Stomach smooth muscle (tissue), 2 donors: ENCODE data around the gene TTC7B.

ENCODE experiments used
- H3K27ac ChIP-seq: one replicate; pipeline ENCODE4 v1.7.0; 2013; ENCODE audit warnings: mild to moderate bottlenecking, low read length, inconsistent platforms
- H3K27me3 ChIP-seq, 2 donors: one replicate each; pipeline ENCODE4 v1.7.0; 2013; ENCODE audit warnings: low read length in 2 of 2; ENCODE audit not compliant: insufficient read depth in 2 of 2, control insufficient read depth in 1 of 2
- H3K36me3 ChIP-seq, 2 donors: one replicate each; pipeline ENCODE4 v1.7.0; 2013; ENCODE audit warnings: low read length in 2 of 2; ENCODE audit not compliant: control insufficient read depth in 2 of 2, insufficient read depth in 2 of 2
- H3K4me1 ChIP-seq: one replicate; pipeline ENCODE4 v1.7.0; 2013; ENCODE audit warnings: low read length; ENCODE audit not compliant: control insufficient read depth, insufficient read depth
- H3K4me3 ChIP-seq, 2 donors: one replicate each; pipeline ENCODE4 v1.7.0; 2013; ENCODE audit warnings: low read length in 2 of 2
- H3K9ac ChIP-seq, 2 donors: one replicate each; pipeline ENCODE4 v1.7.0; 2013; ENCODE audit warnings: low read length in 2 of 2, mild to moderate bottlenecking in 1 of 2
- H3K9me3 ChIP-seq, 2 donors: one replicate each; pipeline ENCODE4 v1.7.0; 2013; ENCODE audit warnings: low read length in 2 of 2; ENCODE audit not compliant: control insufficient read depth in 2 of 2
- donor health status: healthy.
- donor health status: Pancreatic carcinoma.

The TTC7B gene

GRCh38 chr14:90658541-90658967 lies 157.7 kb downstream of the TTC7B start:
- H3K9ac ChIP-seq, result no peak overlapping the region
- peaks cover 0 to 7% of the 10 kb centered on the region in 2 donors for H3K36me3 ChIP-seq
- H3K27ac ChIP-seq, result peak overlapping the region; percentile 76
- no peaks in the 10 kb centered on the region for H3K9me3 ChIP-seq
- H3K4me3 ChIP-seq, result no peak overlapping the region
- no peaks in the 10 kb centered on the region for H3K27me3 ChIP-seq
- peaks cover 41% of the 10 kb centered on the region for H3K4me1 ChIP-seq

GRCh38 chr14:90656973-90657372 lies 159.3 kb downstream of the TTC7B start:
- Histone ChIP-seq H3K4me3 (peak overlapping the region in 1 of 2 donors; percentile 8), H3K36me3 (peaks cover 0 to 9% of the 10 kb centered on the region in 2 donors), H3K4me1 (peaks cover 48% of the 10 kb centered on the region), H3K9ac (peak overlapping the region in 1 of 2 donors; percentile 36), H3K27ac (peak overlapping the region; percentile 76), H3K9me3 (no peaks in the 10 kb centered on the region), H3K27me3 (no peaks in the 10 kb centered on the region)

GRCh38 chr14:90655829-90656228 lies 160.4 kb downstream of the TTC7B start:
- Histone ChIP-seq H3K4me3 (no peak overlapping the region), H3K9ac (no peak overlapping the region), H3K27ac (no peak overlapping the region), H3K4me1 (peaks cover 45% of the 10 kb centered on the region), H3K27me3 (no peaks in the 10 kb centered on the region), H3K36me3 (peaks cover 0 to 10% of the 10 kb centered on the region in 2 donors), H3K9me3 (no peaks in the 10 kb centered on the region)

GRCh38 chr14:90654831-90655276 lies 161.4 kb downstream of the TTC7B start:
- Histone ChIP-seq H3K27ac (peak overlapping the region; percentile 32), H3K36me3 (peaks cover 0 to 10% of the 10 kb centered on the region in 2 donors), H3K9ac (peak overlapping the region in 1 of 2 donors; percentile 4)

GRCh38 chr14:90652626-90653025 lies 163.6 kb downstream of the TTC7B start:
- Histone ChIP-seq H3K9me3 (no peaks in the 10 kb centered on the region), H3K36me3 (peaks cover 0 to 7% of the 10 kb centered on the region in 2 donors), H3K4me1 (peaks cover 44% of the 10 kb centered on the region), H3K27me3 (no peaks in the 10 kb centered on the region), H3K9ac (no peak overlapping the region), H3K27ac (peak overlapping the region; percentile 77), H3K4me3 (no peak overlapping the region)

More at GRCh38 chr14:90654831-90655276, 161.4 kb downstream of the TTC7B start:
- Histone ChIP-seq H3K9me3 (no peaks in the 10 kb centered on the region), H3K27me3 (no peaks in the 10 kb centered on the region), H3K4me1 (peaks cover 40% of the 10 kb centered on the region), H3K4me3 (peak overlapping the region in 1 of 2 donors; percentile 15)

- Histone ChIP-seq H3K4me1 (peaks cover 43% of the 10 kb centered on the region), H3K4me3 (no peak overlapping the region), H3K27ac (peak overlapping the region; percentile 77)
Measured at GRCh38 chr14:90651976-90652560, 164.2 kb downstream of the TTC7B start.

GRCh38 chr14:90651271-90651804 lies 164.9 kb downstream of the TTC7B start:
- H3K9ac ChIP-seq, result no peak overlapping the region
- peak overlapping the region; percentile 77 for H3K27ac ChIP-seq
- H3K9me3 ChIP-seq, result no peaks in the 10 kb centered on the region
- peaks cover 0 to 3% of the 10 kb centered on the region in 2 donors for H3K36me3 ChIP-seq
- peaks cover 41% of the 10 kb centered on the region for H3K4me1 ChIP-seq
- peak overlapping the region in 1 of 2 donors; percentile 44 for H3K4me3 ChIP-seq
- H3K27me3 ChIP-seq, result no peaks in the 10 kb centered on the region

More at GRCh38 chr14:90651976-90652560, 164.2 kb downstream of the TTC7B start:
- H3K27me3 ChIP-seq, result no peaks in the 10 kb centered on the region
- no peaks in the 10 kb centered on the region for H3K9me3 ChIP-seq
- peak overlapping the region in 1 of 2 donors; percentile 13 for H3K9ac ChIP-seq
- peaks cover 0 to 4% of the 10 kb centered on the region in 2 donors for H3K36me3 ChIP-seq

- Histone ChIP-seq H3K27me3 (no peaks in the 10 kb centered on the region), H3K27ac (peak overlapping the region; percentile 41)
Measured at GRCh38 chr14:90649557-90650135, 166.6 kb downstream of the TTC7B start.

GRCh38 chr14:90649083-90649482 lies 167.1 kb downstream of the TTC7B start:
- Histone ChIP-seq H3K4me1 (peaks cover 53% of the 10 kb centered on the region), H3K9me3 (no peaks in the 10 kb centered on the region), H3K9ac (no peak overlapping the region), H3K27me3 (no peaks in the 10 kb centered on the region), H3K36me3 (peaks cover 0 to 12% of the 10 kb centered on the region in 2 donors), H3K4me3 (no peak overlapping the region), H3K27ac (peak overlapping the region; percentile 41)

More at GRCh38 chr14:90649557-90650135, 166.6 kb downstream of the TTC7B start:
- no peak overlapping the region for H3K4me3 ChIP-seq
- peaks cover 55% of the 10 kb centered on the region for H3K4me1 ChIP-seq
- H3K9me3 ChIP-seq, result no peaks in the 10 kb centered on the region
- peaks cover 0 to 12% of the 10 kb centered on the region in 2 donors for H3K36me3 ChIP-seq
- no peak overlapping the region for H3K9ac ChIP-seq

GRCh38 chr14:90648421-90648820 lies 167.8 kb downstream of the TTC7B start:
- Histone ChIP-seq H3K4me1 (peaks cover 54% of the 10 kb centered on the region), H3K27ac (no peak overlapping the region), H3K4me3 (no peak overlapping the region), H3K36me3 (peaks cover 0 to 12% of the 10 kb centered on the region in 2 donors), H3K27me3 (no peaks in the 10 kb centered on the region), H3K9me3 (no peaks in the 10 kb centered on the region), H3K9ac (no peak overlapping the region)
